Fibroblast of upper back skin (primary cell): ENCODE measurements around the gene PHF12.
"Not testable (repeated sequence)": the region's sequence is repeated elsewhere in the genome, so short reads cannot be mapped to it uniquely, and the experiment has no call there.

Experiments
- DNase-seq: peaks from one replicate; pipeline ENCODE4 v3.0.0-alpha.2; 2013

Gene PHF12

DNA sequence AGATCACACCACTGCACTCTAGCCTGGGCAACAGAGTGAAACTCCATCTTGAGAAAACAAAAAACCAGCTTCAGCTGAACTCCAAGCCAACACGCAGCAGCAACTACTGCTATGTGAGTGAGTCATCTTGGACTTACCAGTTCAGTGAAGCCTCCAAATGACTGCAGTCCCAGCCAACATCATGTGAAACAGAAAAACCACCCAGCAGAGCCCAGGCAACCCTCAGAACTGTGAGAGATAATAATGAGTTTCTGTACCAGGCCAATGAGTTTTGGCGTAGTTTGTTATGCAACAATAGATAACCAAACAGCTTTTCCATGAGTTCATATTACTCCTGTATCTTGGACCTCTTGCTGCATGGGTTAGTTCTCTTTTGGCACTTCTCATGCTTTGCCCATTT is 23.3 kb downstream of the PHF12 start:
- peak; percentile 10 for DNase-seq

DNA sequence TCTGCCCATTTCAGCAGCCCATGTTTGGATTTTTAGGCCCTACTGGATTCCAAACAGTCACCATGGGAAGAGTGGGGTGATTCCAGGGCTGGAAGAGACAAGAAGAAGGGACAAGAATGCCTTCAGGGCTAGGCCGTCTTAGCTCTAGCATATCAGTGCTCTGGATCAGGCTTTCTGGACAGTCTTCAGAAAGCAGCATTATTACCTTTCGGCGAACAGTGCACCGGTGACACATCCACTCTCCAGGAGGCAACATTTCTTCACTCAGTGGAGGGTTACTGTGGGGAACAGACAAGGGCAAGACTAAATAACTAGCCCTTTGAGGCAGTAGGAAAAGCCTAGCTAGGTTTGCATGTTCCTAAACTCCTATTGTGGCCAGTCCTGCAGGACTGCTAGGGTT is 24.5 kb downstream of the PHF12 start:
- no peak for DNase-seq

DNA sequence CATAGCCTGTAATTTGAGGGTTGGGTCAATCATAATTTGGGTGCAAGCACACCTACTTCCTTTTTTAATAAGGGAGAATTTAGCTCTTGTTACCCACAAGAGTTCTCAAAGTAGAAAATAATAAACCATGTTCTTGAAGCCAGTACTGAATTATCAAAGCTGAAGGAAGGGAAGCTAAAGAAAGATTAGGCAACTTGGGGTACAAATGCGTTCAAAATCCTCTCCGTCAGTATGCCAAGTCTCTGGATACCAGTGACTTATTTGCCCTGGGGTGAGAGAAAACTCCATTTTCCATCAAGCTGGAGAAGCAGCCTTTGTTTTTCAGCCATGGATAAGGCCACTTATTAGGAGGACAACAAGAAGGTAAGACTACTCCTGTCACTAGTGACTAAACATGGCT is 25.0 kb downstream of the PHF12 start:
- DNase-seq = no peak

DNA sequence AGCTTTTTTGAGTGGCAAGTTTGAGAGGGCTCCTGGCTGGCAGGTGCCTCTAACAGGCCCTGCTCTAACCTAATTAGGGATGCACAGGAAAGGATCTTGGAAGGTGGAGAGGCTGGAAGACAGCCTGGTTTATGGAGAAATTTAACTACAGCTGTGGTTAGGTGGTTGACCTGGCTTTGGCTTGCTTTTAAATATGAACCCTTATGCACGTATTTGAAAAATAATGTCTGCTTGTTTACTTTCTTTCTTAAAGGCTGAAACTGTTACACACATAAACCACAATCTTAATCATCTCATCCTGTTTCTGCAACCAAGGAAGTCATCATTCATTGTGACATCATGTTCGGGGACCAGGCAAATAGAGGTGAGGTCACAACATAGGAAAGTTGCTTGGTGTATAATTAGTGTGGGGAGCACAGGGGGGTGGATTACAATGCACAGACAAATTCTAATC is 25.4 kb downstream of the PHF12 start:
- DNase-seq = peak; percentile 69

DNA sequence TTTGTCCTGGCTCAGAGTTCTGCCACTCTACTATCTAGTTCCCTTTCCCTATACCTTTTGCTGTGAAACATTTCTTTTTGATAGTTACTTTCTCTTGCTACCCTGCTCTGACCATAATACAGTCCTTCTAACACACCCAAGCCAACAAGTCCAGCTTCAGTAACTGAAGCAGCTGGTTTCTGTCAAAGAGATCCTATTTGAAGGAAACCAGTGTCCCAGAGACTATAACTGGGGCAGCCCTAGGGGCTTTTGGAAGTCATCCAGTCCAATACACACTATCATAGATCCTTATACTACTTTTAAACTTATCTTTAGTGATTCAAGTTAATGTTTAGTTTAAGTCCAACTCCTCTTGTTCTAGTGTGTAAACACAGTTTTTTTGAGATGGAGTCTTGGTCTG is 31.1 kb downstream of the PHF12 start:
- no peak for DNase-seq

DNA sequence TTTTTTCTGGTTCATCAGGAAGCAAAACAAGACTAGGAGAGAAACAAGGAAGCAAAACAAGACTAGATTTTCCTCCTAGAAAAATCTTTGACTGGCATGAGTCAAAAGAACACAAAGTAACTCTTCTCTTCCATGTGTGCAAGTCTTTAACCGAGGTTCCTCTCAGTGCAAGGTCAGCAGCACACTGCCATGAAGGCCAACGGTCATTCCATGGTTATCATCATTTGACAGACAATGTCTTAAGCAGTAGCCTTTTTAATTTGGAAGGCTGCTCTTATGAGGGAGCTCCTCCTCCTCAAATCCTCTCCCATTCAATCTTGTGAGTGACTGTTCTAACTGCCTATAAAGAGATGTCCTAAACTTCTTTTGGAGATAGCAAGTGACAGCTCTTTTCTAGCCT is 33.0 kb downstream of the PHF12 start:
- DNase-seq = no peak

DNA sequence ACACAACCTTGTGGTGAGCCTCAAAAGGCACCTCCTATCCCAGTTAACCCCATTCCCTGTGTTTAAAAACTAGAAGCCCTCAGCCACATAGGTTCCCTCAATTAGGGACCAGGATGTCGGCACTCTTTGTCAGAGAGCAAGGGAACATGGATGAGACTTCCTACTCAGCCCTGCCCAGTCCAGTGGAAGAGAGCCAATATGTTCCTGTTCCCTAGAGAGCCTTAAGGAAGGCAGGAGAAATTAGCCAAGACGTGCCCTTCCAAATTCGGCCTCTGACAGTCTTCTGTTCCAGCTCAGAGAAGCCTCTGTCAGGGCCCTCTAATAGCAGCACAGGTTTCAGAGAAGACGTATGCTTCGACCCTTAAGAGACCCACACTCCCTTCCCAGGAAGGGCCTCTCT is 33.9 kb downstream of the PHF12 start:
- no peak for DNase-seq

DNA sequence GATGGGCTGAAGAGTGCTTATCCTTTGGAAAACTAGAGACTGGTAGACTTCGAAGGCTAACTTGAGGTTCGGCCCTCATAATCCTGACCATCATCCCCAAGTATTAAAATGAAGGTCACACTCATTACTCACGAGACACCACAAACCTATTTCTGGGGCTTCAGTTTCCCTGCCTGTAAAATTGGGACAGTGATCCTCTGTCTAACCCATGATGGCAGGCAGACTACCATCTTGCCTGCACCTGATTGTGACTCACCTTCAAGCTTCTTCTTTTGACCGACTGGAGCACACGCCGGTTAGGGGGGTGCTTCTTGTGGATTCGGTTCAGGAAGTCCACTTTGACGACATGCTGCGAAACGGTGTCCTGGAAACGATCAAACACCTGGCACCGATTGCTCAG is 34.3 kb downstream of the PHF12 start:
- no peak for DNase-seq

DNA sequence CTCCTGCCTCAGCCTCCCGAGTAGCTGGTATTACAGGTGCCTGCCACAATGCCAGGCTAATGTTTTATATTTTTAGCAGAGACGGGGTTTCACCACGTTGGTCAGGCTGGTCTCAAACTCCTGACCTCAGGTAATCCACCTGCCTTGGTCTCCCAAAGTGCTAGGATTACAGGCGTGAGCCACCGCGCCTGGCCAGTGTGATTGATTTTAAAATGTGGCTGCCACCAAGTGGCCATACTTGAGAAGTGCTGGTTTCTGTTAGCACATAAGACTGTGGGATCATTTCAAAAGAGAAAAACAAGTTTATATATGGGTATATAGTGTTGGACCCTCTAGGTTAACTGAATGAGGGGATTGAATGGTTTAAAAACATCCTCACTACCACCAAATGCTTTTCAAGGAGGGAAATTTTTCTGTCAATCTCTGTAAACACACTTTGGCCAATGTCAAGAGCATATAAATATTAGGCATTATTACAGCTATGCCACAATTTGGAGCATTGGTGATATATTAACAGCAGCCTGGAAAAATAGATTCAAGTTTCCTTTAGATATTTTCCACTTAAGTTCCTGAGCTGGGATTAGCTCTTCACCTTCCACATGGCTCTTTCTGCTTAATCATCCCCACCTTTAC is 34.9 kb downstream of the PHF12 start:
- DNase-seq = peak; percentile 36

DNA sequence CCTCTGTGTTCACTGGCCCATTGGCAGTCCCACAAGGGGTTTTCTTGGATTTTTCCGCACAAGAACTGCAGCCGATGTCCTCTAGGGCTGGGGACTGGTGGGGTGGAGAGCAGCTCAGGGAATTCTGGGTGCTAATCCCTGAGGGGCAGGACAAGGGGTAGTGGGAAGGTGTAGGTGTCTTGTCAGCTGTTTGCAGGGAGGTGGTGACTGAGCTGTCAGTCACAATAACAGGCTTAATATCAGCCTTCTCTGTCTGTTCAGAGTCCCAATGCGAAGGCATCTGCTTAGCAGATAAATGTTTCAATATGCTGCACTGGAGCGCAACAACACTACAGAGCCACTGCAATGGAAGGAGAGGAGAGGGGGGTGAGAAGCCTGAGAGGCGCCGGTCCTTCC is 38.4 kb downstream of the PHF12 start:
- no peak for DNase-seq

DNA sequence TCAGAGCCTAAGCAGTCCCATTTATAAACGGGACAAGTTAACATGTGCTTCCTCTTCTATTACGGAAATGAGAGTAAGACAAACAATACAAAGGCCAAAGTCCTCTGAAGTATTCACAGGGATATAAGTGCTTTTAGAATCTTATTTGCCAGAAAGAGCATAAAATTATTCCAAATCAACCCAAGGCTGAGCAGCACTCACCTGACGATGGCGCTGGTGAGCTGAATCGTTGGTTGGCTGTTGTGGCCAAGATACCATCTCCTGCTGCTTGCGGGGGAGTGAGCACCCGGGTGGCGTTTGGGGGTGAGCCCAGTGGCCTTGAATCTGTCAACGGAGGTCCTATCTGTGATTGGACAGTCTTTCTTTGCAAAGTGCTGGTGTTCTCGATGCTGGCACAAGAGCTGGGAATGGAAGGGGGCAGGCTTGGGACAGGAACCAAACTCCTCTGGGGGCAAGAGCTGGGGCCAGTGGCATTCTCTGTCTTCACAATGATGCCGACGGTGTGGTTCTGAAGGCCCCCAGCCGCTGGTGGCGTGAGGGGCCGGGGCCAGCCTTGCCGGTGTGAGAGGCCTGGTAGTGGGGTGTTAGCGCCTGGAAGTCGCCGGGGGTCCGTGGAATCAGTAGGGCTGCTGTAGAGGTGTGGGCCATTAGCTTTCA is 38.9 kb downstream of the PHF12 start:
- no peak for DNase-seq

DNA sequence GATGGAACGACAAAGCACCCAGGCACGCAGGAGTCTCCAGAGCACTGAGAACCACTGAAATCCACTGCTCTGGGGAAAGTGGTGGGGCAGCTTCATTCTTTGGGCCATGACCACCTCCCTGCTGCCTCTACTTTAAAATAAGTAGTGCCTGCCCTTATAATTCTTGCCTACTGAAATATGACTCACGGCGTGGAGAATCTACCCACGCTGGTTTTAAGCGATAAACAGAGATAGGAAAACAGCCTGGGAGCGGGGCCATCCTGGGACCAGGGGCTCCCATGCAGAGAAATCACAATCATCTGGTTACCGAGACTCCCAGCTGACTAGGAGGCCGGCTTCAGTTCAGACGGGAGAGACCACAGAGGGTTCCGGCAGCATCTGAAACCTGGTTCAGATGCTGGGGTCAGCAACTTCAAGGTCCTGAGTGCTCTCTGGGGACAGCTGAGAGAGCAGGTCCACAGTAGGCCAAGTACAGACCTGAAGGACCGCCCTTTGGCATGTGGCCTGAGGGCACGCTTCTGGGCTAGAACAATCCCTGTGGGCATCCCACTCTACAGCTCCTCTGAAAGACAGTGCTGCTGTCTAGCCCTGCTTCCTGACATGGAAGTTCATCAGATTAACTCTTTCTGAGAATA is 39.8 kb downstream of the PHF12 start:
- DNase-seq = no peak

DNA sequence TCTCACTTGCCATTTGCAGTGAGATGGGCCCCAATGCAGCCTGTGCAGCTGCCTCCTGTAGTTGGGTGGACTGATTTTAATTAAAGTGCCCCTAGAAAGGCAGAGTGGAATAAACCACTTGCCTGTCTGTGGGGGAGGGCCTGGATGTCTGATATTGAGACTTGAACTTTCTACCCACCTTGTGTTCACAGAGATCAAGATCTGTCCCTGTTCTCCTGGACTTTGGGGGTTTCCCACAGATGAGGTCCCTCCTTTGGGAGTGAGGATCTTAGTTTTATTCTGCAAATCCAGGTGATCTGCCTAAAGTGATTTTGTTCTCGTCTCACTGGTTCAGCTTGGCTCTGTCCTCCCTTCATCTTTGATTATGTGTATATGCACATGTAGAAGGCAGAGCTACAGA is 40.8 kb downstream of the PHF12 start:
- DNase-seq = no peak

DNA sequence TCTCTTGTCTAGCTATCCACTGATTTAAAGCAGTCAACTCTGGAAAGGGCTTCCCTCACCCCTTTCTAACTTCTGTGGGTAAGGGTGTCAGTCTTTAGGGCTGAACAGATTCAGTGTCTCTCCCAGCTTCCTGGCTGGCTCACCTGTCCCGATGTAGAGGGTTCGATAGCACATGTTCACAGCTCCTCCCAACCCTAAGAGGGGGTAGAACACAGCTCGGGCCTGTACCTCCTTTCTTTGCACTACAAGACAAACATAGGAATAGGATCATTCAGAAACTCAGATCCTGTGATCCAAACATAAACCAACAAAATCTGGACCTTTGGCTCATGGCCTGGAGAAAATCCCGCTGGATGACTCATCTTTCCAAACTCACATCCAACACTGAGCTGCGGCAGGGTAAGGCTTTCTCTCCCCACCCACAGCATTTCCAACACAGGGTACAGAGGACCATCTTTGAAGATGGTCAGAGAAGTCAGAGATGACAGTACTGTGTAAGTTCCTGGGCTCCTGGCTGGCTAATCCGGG is 42.6 kb downstream of the PHF12 start:
- peak; percentile 62 for DNase-seq

DNA sequence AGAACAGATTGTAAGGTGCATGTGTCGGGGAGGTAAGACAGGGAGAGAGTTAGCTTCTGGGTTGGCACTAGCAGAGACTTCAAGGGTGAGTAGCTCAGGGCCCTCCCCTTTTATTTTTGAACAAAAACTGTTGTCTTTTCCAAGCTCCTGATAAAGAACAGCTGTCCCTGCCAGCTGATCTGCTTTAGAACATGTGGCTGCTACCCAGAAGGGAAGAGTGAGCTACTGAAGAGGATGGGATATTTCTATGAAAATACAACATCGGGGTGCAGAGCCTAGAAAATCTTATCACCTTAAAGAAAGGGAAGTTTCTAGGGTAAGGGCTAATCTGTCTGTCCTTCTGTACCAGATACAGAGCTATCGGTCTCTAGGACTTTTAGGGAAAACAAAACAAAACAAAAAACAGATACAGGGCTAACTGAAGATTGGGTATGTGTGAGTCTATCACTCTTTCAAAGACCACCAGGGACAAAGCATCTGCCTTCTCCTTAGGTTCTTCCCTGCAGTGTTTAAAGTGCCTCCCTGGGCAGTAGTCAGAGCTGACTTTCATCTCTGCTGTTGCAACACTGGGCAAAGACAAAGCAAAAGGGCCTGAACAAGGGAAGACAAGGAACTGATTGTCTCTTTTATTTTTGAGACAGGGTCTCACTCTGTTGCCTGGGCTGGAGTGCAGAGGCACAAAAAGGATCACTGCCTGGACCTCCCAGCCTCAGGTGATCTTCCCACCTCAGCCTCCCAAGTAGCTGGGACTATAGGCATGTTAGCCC is 43.4 kb downstream of the PHF12 start:
- DNase-seq = no peak

DNA sequence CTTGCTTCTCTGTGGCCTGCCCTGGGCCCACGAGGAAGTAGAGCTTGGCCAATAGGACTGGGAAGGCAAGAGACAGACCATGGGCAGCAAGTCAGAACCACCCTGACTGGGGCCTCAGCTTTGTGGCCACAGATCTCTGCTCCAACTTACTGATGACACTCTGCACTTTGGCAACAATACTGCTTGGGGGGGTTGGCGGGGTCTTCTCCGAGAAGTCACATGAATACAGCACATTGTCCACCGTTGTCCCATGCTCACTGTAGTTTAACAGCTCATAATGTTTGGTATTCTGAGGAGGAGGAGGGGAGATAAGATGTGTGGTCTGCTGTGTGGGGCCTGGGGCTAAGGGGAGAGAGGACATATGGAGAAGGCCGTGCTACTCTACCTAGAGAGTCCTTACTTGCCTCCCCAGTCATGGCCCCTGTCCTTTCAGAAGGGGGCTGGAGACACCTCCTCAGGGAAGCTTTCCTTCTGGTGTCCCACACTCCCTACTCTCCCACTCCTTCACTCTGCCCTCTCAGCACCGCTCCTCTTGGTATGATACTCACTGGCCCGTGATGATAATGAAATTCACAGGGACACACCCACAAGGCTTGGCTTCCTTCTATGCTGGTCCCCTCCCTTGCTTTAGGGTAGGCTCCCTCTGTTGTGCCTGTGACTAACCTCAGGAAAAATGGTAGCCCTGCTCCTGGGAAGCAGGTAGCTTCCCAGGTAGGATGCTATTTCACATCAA is 44.4 kb downstream of the PHF12 start:
- DNase-seq = no peak

DNA sequence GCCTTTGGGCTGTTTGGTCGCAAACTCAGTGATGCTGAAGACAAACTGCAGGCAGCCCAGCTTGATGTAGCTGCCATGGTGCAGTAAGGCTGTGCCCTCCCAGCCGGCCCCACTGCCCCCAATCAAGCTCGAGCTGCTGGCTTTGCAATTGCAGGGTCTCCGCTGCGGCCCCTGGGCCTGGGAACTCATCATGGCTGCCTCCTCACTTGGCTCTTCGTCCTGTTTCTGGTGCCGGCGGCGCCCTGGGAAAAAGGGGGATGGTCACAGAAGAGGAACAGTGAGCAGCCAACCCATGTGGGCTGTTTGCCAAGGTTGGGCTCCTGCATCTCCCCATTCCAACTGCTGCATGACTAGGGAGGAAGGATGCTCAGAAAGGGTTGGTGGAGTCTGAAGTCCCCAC is 45.0 kb downstream of the PHF12 start:
- DNase-seq = no peak

DNA sequence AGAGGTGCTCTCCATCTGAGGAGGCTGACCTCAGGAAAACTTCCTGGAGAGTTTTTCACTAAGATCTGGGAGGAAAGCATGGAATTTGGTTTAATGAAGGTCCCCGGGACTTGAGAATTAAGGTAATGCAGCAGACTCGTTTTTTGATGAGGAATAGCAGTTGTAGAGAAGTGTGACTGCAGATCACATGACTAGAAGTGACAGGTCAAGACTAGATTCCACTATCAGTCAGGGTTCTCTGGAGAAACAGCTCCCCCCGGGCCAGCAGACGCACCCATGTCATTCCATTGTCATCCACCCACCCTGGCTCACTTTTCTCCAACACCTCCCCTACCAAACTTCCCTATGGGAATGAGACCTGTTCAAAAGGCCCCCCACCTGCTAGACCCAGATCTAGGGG is 46.5 kb downstream of the PHF12 start:
- no peak for DNase-seq

DNA sequence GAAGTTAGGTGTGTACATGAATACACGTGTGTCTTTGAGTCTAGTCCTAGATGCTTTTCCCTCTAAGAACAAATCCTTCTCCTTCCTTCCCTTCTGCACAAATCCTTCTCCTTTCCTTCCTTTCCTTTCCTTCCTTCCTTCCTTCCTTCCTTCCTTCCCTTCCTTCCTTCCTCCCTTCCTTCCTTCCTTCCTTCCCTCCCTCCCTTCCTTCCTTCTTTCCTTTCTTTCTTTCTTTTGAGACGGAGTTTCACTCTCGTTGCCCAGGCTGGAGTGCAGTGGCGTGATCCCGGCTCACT is 47.8 kb downstream of the PHF12 start:
- DNase-seq = not testable (repeated sequence)

DNA sequence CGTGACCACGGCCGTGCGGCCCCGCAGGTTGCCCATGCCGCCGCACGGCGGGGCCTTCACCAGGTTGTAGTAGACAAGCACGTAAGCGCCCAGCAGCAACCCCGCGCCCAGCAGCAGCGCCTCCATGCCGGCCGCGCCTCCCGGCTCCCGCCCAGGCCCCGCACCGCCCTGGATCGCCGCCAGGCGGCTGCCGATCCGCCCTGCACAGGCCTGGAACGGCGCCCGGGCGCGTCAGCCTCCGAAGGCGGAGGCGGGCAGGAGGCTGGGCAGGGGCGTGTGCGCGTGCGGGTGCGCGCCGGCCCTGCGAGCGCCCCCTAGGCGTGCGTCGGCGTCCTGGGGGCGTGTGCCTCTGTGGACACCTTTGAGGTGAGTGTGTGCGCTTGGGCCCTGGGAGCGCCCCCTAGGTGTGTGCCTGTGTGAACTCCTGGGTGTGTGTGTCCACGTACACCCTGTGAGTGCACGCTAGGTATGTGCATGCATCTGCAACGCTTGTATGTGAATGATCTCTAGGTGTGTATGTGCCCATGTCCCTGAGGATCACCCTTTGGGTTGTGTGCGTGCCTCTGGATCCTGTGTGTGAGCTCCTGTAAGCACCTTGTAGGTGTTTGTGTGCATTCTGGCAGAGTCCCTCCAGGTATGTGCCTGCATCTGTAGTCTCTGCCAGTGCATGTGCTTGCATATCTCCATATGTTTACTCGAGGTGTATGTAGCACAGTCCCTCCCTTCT is 48.3 kb downstream of the PHF12 start, which contains the start of gene DHRS13:
TSS of gene DHRS13 (minus strand) at position 261 of the 727 bp plus-strand sequence. CDS start at position 126, 135 bp downstream.
- peak; percentile 86 for DNase-seq

DNA sequence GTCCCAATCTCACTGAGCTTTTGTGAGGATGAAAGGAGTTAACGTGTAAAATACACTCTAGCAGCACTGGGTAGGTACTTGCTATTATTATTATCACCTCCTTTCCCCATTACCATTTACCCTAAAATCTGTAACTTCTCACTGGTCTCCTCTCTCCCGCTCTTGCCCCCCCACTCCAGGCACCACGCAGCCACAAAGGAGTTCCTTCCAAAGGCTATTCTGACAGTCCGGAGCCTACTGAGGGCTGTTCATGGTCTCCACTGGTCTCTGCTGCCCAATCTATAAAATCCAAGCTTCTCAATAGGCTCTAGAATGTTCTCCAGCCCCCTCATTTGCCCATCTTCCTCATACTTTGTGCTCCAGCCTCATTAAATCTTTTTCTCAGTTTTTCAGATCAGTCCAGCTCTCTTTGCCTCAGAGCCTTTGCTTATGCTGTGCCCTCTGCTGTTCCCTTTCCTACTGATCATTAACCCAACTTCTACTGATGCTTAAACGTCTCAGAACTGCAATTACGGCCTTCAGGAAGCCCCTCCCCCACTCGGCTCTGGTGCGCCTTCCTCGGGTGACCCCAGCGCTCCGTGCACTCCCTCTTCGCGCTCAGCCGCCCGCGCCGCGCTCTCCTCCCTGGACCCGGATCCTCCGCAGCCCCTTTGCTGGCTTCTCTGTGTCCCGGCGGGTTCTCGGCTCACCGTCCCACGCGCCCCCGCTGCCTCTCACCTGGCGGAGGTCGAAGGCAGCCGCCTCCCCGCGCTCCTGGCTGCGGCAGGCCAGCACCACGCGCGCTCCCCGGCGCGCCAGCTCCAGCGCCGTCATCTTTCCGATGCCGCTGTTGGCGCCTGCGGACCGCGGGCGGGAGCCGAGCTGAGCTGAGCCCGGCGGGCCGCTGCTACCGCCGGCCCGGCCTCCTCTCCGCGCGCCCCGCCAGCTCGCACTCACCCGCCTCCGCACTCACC is 49.2 kb downstream of the PHF12 start:
- DNase-seq = no peak
